ENCODE data around the gene STX18.

STX18 gene

GRCh38 chr4:4436244-4436823 lies 105.5 kb downstream of the STX18 start:
- TF ChIP-seq EZH2phosphoT487 (IDR thresholded peaks at IDR 0.05; ENCODE audit: low read length) (no peak), EZH2 (optimal IDR thresholded peaks at IDR 0.05; ENCODE audit: low read depth, low read length) (no peak), CTCF (IDR thresholded peaks at IDR 0.05; ENCODE audit: low read length) (no peak)
- DNase-seq, result no peak
- Histone ChIP-seq H2AFZ (ENCODE audit: low read length) (no peak overlapping the region), H4K20me1 (ENCODE audit: insufficient read depth, low read length) (no peaks in the 10 kb centered on the region), H3K27me3 (replicated peaks; ENCODE audit: insufficient read depth, low read length) (no peaks in the 10 kb centered on the region), H3K27ac (ENCODE audit: low read length) (no peak overlapping the region), H3K79me2 (ENCODE audit: low read length) (no peaks in the 10 kb centered on the region), H3K36me3 (replicated peaks; ENCODE audit: insufficient read depth, low read length) (no peaks in the 10 kb centered on the region), H3K9me3 (replicated peaks; ENCODE audit: insufficient read depth, low read length) (no peaks in the 10 kb centered on the region), H3F3A (ENCODE audit: insufficient read depth, low read length) (no peaks in the 10 kb centered on the region), H3K4me2 (ENCODE audit: low read depth, low read length) (no peak overlapping the region), H3K4me3 (ENCODE audit: low read length) (no peak overlapping the region), H3K9me2 (replicated peaks; ENCODE audit: insufficient read depth, low read length) (no peaks in the 10 kb centered on the region), H3K4me1 (ENCODE audit: low read length) (no peaks in the 10 kb centered on the region), H3K9ac (ENCODE audit: low read length) (no peak overlapping the region)

- H3F3A ChIP-seq (ENCODE audit: insufficient read depth, low read length), result no peaks in the 10 kb centered on the region
- DNase-seq, result no peak
- no peaks in the 10 kb centered on the region for H3K79me2 ChIP-seq (ENCODE audit: low read length)
- peaks cover 8% of the 10 kb centered on the region; the same call in 1 of the 2 replicates for H3K4me1 ChIP-seq (ENCODE audit: low read length)
- H4K20me1 ChIP-seq (ENCODE audit: insufficient read depth, low read length), result no peaks in the 10 kb centered on the region
- H3K27me3 ChIP-seq (replicated peaks; ENCODE audit: insufficient read depth, low read length), result no peaks in the 10 kb centered on the region
- TF ChIP-seq EZH2phosphoT487 (IDR thresholded peaks at IDR 0.05; ENCODE audit: low read length) (no peak), CTCF (IDR thresholded peaks at IDR 0.05; ENCODE audit: low read length) (no peak), EZH2 (optimal IDR thresholded peaks at IDR 0.05; ENCODE audit: low read depth, low read length) (no peak)
- H3K9ac ChIP-seq (ENCODE audit: low read length), result no peak overlapping the region
- H3K36me3 ChIP-seq (replicated peaks; ENCODE audit: insufficient read depth, low read length), result no peaks in the 10 kb centered on the region
- no peak overlapping the region for H3K4me3 ChIP-seq (ENCODE audit: low read length)
- no peak overlapping the region for H3K4me2 ChIP-seq (ENCODE audit: low read depth, low read length)
- H3K9me2 ChIP-seq (replicated peaks; ENCODE audit: insufficient read depth, low read length), result no peaks in the 10 kb centered on the region
- no peak overlapping the region for H3K27ac ChIP-seq (ENCODE audit: low read length)
- no peaks in the 10 kb centered on the region for H3K9me3 ChIP-seq (replicated peaks; ENCODE audit: insufficient read depth, low read length)
- no peak overlapping the region for H2AFZ ChIP-seq (ENCODE audit: low read length)
Observed at GRCh38 chr4:4433941-4434340, 107.9 kb downstream of the STX18 start.

- no peak overlapping the region for H3K27ac ChIP-seq (ENCODE audit: low read length)
- H3K79me2 ChIP-seq (ENCODE audit: low read length), result no peaks in the 10 kb centered on the region
- H3K4me3 ChIP-seq (ENCODE audit: low read length), result no peak overlapping the region
- no peak overlapping the region for H3K4me2 ChIP-seq (ENCODE audit: low read depth, low read length)
- H3K27me3 ChIP-seq (replicated peaks; ENCODE audit: insufficient read depth, low read length), result no peaks in the 10 kb centered on the region
- no peaks in the 10 kb centered on the region for H3F3A ChIP-seq (ENCODE audit: insufficient read depth, low read length)
- H3K9me2 ChIP-seq (replicated peaks; ENCODE audit: insufficient read depth, low read length), result no peaks in the 10 kb centered on the region
- TF ChIP-seq EZH2phosphoT487 (IDR thresholded peaks at IDR 0.05; ENCODE audit: low read length) (no peak), CTCF (IDR thresholded peaks at IDR 0.05; ENCODE audit: low read length) (no peak), EZH2 (optimal IDR thresholded peaks at IDR 0.05; ENCODE audit: low read depth, low read length) (no peak)
- H3K9ac ChIP-seq (ENCODE audit: low read length), result no peak overlapping the region
- H3K9me3 ChIP-seq (replicated peaks; ENCODE audit: insufficient read depth, low read length), result no peaks in the 10 kb centered on the region
- peaks cover 8% of the 10 kb centered on the region; the same call in 1 of the 2 replicates for H3K4me1 ChIP-seq (ENCODE audit: low read length)
- no peaks in the 10 kb centered on the region for H4K20me1 ChIP-seq (ENCODE audit: insufficient read depth, low read length)
- no peak overlapping the region for H2AFZ ChIP-seq (ENCODE audit: low read length)
- no peak for DNase-seq
- no peaks in the 10 kb centered on the region for H3K36me3 ChIP-seq (replicated peaks; ENCODE audit: insufficient read depth, low read length)
Observed at GRCh38 chr4:4432341-4433125, 109.3 kb downstream of the STX18 start.
